ENCODE data around the gene RGPD3.
"Not testable (repeated sequence)": the region's sequence is repeated elsewhere in the genome, so short reads cannot be mapped to it uniquely, and the experiment has no call there.

Gene RGPD3

DNA sequence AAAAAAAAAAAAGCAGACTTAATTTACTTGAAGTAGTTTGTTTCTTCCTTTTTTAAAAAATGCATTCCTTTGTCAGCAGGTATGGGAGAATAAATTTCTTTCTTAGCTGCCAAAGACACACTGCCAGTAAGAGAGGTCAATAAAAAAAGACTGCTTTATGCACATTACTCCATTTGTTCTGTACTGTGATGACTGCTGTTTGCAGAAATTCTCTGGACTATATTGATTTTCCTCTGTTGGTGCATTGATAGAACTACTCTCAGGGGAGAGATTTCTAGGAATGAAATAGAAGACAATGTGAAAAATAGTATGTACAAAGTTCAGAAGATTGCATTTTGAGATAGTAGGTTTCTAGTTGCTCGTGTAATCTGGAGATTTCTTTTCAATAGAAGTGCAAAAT lies 11.3 kb upstream of the RGPD3 start:
- not testable (repeated sequence) for DNase-seq

DNA sequence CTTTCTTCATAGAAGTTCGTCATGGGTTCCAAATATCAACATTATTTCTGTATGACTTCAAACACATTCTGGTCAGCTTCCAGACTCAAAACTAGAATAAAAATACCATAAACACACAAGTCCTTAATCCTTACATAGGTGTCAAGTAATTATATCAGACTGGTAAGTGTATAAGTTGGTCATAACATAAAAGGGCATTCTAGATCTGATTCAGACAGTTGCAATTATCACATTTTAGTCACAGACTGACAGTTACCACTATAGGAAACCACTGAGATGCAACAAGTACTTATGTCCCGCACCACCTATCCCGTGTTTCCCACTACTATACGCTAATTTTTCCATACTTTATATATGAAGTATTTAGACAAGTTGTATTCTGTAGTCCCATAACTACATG lies 9.4 kb upstream of the RGPD3 start:
- DNase-seq: not testable (repeated sequence)

DNA sequence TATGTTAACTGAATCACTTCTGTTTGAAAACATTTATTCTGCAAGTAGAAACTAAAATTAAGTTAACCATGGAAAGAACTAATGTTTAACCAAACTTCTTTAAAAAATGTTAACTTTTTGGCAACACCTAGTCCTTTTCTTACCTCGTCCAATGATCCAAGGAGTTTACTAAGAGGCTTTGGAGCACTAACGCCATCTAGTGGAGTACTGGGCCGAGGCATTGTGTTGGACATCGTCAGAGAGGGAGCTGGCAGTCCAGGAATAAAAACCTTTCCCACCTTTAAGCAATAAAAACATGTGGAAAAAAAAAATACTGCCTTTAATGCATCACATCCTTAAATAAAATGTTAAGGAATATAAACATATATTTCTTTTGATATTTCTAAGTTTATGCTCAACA lies 2.4 kb upstream of the RGPD3 start:
- DNase-seq: not testable (repeated sequence)

DNA sequence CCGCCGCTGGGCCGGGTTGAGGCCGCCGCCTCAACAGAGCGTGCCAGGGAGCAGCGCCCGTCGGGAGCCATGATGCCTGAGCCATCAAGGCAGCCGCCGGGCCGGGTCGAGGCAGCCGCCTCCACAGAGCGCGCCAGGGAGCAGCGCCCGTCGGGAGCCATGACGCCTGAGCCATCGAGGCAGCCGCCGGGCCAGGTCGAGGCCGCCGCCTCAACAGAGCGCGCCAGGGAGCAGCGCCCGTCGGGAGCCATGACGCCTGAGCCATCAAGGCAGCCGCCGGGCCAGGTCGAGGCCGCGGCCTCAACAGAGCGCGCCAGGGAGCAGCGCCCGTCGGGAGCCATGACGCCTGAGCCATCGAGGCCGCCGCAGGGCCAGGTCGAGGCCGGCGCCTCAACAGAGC lies 697 bp downstream of the RGPD3 start:
- DNase-seq: not testable (repeated sequence)

DNA sequence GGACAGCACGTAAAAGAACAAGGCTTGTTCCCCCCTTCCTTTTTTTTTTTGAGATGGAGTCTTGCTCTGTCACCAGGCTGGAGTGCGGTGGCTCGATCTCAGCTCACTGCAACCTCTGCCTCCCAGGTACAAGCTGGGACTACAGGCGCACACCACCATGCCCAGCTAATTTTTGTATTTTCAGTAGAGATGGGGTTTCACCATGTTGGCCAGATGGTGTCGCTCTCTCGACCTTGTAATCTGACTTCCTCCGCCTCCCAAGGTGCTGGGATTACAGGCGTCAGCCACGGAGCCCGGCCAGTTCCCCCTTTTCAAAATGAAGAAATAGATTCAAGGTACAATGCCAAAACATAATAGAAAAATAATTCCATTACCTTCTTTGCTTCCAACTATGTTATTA lies 6.3 kb downstream of the RGPD3 start:
- DNase-seq: not testable (repeated sequence)

DNA sequence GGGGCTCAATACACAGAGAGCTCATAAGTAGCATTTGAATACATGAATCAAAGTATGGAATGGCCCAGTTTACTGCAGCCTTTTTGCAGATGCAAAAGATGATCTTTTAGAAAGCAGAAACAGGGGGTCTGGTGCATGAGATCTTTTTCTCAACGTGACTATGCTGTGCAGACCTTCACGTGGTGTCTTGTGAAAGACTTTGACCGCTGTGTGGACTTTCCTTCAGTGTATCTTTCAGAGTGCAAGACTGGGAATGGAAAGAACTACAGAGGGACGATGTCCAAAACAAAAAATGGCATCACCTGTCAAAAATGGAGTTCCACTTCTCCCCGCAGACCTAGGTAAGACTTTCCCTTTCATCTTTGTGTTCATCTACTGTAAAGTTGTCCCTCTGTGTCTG lies 77.5 kb downstream of the RGPD3 start:
- DNase-seq: not testable (repeated sequence)

DNA sequence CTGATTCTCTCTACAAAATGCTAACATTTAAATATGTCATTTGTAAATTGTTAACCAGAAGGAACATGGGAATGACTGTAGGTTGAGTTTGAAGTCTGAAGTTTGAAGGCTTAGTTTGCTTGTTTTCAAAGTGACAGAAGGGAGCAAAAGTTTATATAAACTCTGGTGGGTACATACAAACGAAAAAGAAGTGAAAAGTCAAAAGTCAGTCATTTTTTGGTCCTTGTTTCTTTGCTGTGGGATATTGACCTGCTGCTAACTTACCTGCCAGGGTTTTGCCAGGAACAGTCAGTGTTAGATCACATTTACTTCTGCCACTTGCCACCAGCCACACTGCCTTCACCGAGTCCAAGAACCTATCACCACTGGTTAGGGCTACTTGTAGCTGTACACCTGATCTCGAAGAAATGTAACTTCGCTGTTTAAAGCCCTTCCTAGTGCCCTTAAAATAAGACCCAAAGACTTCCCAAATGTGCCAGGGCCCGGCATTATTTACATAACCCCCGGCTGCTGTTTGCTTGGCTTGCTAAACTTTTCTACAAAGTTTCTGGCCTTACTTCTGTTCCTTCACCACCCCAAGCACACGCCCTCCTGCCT lies 79.3 kb downstream of the RGPD3 start:
- not testable (repeated sequence) for DNase-seq

DNA sequence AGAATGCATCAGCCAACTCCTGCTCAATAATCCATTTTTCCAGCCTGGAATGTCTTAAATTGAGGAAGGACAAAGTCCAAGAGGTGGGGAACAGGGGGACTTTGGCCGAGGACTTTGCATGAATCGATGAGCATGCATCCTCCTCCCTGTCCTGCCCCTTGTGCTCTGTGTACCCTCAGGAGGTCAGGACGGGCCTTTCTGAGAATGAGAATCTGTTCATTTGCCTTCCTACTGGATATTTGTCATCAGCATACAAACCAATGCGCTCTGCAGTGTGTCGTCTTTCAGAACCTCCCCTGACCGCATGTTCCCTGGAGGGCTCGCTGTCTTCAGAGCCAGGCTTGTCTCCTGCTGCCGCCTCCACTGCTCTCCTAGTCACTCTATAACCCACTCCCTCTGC lies 83.7 kb downstream of the RGPD3 start:
- DNase-seq: not testable (repeated sequence)

DNA sequence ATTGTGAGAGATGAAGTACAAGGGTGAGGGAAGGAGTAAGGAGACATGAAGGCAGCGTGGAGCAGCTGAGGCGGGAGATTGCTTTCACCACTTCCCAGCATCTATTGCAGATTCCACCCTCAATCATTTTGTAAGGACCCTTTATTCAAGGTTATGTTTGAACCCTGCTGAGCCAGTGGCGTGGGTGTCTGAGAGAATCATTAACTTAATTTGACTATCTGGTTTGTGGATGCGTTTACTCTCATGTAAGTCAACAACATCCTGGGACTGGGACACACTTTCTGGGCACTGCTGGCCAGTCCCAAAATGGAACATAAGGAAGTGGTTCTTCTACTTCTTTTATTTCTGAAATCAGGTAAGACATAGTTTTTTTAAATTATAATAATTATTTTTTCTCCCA lies 86.3 kb downstream of the RGPD3 start:
- not testable (repeated sequence) for DNase-seq

DNA sequence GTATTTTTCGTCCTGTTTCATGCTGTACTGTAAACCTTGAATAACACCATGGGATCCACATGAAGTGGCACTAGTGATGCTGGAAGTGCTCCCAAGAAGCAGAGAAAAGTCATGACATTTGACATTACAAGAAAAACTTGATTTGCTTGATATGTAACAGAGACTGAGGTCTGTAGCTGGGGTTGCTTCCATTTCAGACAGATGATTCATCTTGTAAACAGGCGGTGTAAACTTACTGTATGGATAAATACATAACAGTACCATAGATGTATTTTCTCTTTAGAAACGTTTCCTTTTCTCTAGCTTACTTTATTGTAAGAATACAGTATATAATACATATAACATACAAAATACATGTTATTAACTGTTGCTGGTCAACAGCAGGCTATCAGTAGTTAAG lies 88.6 kb downstream of the RGPD3 start:
- DNase-seq: not testable (repeated sequence)

DNA sequence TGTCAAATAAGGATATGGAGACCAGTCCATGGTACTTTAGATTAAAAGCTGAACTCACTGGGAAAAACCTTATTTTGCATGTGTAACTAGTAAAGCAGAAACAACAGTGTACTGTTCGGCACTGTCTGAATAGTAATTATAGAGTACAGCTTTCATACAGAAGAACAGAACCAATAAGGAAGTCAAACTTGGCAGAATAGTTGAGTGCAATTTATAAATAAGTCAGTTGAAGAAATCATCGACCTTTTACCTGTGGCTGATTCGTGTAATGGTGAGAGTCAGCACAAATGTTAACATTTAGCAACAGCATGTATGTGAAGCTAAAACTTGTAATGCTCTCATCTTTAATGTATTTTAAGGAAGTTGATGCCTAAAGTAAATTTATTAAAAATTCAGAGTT lies 99.0 kb downstream of the RGPD3 start:
- not testable (repeated sequence) for DNase-seq

DNA sequence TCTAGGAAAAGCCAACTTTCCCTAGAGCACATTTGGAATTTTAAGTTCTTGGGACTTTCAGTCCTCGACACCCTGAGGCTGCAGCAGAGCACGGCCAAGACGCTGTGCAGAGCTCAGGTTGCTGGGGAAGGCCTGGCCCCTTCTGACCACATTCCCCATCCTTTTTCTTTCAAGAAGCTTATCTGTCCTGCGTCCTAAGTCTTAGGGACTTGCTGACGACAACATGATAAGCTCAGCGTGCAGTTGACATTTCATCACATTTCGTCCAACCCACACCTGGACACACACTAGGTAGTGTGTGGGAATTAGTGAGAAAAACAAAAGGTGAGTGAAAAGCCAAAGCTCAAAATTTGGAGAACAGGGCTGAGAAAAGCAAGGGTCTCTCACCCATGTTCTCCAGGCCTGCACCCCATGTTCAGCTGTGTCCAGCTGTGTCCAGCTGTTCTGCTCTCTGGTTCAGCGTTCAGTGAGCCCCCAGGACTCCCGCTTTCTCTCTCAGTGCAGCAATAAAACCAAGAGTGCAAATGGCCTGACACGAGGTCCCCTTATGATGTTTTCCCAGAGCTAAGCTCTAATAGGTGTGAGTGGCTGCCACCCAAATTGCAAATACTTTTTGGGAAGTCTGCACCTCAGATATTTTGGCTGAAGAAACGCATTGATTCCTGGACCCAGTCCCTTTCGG lies 101.9 kb downstream of the RGPD3 start:
- no peak for DNase-seq

DNA sequence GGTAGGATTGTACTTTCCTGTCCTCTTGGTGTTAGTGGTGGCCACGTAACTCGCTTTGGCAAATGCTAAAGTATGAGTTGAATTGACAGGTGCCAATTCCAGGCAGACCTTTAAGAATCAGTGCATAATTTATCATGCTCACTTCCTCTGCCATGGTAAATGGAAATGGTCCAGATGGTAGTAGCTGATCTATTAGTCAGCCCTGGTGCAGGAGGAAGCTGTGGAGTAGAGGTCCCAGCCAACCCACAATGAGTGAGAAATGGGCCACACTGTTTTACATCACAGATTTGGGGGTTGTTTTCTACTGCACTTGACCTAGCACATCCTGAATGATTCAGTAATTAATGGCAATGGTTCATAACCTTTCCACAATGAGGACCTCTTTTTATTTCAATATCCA lies 104.4 kb downstream of the RGPD3 start:
- DNase-seq: no peak

DNA sequence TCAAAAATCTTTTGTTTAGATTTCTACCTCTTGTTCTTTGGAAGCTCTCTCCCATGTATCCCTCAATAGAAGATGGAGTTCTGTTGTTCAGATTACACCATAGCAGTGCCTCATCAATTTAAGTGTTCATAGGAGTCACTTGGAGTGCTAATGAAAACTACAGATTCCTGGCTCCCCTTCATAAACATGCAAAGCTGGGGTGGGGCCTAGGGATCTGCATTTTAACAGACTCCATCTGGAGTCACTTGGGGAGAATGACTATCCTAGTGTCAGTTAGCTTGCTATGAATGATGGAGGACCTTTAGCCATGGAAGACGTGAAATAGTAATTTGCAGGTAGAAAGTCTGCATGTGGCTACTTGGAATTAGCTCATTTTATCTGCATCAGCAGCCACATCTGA lies 105.4 kb downstream of the RGPD3 start:
- DNase-seq: no peak

DNA sequence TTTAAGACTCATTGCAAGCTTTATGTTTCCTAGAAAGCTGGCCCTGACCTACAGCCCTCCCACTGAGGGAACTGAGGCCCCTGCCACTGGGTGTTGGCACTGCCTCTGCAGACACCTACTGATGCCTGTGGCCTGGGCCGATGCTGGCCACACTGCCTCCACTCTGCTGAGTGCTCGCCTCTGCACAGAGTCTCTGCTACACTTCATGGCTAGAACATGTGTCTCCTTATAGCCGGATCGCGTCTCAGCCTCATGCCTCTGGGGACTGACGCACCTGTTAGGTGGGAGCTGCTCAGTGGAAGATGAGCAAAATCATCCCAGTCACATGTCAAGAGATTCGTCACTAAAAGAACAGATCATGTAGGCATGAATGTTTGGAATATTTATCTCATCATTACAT lies 108.7 kb downstream of the RGPD3 start:
- no peak for DNase-seq

DNA sequence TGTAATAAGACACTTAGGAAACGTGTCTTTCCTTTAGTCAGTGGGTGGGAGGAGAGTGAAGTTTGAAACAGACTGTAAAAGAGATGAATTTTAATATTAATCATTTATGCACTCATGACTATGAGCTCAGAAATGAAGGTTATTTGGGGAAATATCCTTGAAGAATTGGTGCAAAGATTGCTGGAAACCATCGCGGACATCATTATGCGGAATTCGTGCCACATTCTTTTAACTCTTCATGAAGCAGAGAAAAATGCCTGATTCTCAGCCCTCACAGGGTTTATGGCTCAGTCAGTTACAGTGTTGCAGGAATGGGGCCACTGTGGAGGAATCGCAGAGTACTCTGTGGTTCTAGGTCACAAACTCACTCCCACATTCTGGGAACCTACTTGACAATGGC lies 109.7 kb downstream of the RGPD3 start:
- DNase-seq: no peak

DNA sequence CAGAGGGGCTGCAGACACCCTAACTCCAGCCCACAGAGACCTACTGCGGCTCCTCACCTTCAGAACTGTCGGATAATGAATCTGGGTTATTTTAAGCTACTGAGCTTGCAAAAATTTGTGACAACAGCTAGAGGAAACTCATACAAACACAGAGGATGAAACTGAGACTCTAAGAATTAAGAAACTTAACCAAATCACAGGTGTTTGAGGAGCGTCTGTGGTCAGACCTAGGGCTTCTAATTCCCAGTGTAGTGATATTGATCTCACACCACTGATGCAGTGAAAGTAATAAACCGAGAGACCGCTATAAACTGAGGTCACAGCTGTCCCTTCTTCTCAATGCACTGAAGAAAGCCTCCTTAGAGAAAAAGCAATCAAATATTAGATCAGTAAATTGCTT lies 110.1 kb downstream of the RGPD3 start:
- no peak for DNase-seq

DNA sequence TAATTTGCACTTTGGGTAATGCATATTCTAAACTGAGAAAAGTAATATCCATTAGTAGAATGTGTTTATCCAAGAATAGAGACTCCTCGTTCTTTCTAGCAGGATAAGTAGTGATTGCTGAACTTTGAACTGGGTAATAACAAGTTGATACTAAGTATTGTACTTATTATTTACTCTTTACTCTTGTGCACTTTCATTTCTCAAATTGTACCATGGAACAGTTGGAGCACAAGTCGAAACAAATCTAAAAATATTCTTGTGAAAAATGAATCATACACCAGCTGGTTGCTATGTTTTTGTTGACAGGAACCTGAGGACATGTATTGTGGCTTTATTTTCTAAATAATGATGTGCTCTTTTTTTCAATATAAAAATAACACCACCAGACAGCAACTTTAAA lies 111.9 kb downstream of the RGPD3 start:
- no peak for DNase-seq

DNA sequence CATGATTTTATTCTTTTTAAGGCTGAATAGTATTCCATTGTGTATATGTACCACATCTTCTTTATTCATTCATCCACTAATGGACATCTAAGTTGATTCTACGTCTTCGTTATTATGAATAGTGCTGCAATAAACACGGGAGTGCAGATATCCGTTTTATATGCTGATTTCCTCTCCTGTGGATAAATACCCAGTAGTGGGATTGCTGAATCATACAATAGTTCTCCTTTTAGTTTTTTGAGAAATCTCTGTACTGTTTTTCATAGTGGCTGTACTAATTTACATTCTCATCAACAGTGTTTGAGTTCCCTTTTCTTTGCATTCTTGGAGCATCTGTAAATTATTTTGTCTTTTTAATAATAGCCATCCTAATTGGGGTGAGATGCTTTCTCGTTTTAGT lies 114.5 kb downstream of the RGPD3 start:
- DNase-seq: no peak

DNA sequence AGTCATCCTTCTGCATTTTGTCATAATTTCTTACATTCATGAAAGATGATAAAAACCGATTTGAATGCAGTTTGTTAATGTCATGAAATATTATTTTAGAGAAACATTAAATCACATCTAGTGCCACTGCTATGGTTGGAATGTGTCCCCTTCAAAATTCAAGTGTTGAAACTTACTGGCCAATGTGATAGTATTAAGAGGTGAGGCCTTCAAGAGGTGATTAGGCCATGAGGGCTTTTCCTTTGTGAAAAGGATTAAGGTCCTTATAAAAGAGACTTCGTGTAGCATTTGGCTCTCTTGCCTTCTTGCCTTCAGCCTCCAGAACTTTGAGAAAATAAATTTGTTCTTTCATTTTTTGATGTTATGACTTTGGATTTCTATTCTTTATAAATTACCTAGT lies 117.2 kb downstream of the RGPD3 start:
- no peak for DNase-seq

DNA sequence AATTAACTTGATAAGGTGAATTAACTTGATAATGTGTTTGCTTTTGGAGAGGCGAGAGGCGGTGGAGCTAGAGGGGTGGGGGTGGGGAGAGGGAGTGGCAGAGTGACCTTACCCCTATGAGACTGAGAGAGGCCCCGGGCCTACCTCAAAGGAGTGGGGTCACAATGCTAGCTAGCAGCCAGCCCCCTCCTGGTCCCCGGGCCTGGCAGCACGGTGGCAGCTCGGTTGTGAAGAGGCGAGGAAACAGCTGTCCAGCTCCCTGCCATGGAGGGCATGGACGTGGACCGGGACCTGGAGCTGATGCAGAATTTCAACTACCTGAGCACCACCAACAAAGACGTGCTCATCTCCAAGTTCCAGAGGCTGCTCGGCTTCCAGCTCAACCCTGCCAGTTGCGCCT lies 123.9 kb downstream of the RGPD3 start:
- no peak for DNase-seq

DNA sequence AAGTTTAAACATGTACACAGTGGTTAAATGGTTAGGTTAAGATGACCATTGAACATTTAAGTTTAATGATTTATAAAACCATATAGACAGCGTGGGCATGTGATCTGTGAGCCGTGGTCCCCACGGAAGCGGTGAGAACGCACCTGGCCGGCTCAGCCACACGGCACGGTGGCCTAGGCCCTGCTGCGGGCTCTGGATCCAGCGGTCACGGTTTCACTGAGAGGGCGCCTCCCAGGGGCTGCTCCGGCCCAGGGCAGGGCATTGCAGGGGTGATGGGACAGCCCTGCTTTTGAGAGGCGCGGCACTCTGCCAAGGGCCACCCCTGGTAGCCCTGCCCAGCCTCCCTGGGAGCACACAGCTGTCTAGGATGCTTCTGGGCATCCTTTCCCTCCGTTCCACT lies 124.9 kb downstream of the RGPD3 start:
- no peak for DNase-seq

DNA sequence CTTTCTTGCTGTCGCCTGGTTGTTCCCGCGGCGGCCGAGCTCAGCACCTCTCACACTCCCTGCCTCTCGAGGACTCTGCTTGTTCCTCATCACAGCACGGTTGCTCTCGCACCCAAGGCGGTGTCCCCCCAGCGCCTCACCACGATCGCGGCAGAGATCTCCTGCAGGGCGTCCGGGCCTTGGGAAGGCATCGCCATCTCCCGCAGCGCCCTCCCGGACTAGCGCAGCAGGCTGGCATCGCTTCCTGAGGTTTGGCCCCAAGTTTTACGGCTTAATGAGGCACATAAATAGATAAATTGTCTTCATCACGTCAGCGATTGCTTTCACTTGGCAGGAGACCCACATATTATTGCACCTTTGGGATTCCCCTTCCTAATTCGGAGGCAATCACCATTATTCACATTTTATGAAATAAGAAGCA lies 125.4 kb downstream of the RGPD3 start:
- DNase-seq: no peak

DNA sequence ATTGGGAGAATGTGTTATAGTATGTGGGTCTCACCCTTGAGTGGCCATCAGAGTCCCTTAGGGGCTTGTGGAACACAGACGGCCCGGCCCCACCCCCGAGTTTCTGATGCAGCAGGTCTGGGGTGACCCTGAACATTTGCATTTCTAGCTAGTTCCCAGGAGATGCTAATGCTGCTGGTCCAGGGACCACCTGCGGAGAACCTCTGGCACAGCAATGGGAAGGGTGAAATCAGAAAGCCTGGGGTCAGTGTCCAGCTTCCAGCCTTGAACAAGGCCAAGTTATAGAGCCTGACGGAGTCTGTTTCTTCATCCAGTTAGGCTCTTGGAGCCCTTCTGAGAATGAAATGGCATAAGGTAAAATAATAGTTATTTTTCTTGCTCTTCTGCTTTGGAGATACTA lies 126.5 kb downstream of the RGPD3 start:
- no peak for DNase-seq

Data from NCI-H2227 treated with DMSO at 0.1 percent for 48 hours (cell line).